SKM-1 (cell line): Measurements from ENCODE around the gene TMEM204.
"Not testable (repeated sequence)": the region's sequence is repeated elsewhere in the genome, so short reads cannot be mapped to it uniquely, and the experiment has no call there.

Experiments
- DNase-seq: peaks from one replicate; lab custom pipeline; 2025; ENCODE audit not compliant: unreplicated experiment; lab: John Stamatoyannopoulos, UW

TMEM204 gene

DNA sequence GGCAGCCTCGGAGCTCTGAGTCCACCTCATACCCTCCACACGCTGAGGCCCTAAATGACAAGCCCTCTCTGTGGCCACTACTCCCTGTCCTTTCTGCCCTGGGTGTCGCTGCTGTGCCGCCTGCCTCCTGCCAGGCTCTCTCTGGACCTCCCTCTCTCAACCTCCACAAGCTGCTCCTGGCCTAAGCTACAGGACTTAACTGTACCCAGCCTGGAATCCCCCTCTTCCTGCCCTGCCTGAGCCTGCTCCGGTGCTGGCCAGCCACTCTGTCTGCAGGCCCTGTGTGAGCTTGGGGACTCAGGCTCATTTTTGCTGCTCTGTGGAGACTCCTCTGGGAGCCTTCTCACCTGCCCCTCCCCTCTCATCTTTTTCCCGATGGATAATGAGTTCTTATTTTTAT lies 56.9 kb downstream of the TMEM204 start:
- DNase-seq: no peak

DNA sequence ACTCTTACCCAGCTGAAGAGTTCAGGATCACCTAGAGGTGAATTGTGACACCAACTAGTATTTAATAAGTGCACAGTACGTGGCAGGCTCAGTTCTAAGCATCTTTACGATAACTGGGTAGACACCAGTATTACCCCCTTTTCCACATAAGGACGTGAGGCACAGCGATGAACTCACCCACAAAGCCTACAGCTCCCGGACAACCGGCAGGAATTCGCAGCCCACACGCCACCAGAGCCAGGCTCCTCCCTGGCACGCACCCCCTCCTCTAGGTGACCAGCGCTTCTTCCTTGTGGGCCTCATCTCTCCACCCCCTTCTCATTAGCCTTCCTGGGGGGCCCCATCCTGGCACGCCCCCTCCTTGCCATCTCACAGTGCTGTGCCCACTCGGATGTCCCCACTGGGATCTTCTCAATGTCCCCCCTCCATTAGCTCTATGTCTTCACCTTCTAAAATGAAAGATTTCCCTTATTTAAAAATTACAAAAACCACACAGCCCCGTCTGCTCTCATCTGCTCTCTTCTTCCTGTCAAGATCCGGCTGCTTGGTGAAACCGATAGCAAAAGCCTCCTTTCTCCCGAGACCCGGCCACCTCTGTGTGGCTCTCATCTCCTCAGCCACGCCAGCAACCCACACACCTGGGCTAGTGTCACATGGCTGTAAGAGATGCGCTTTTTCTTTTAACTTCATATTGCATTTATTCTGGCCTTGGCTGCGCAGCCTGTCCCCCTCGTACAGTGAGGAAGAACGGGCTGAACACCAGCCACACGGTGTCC lies 57.7 kb downstream of the TMEM204 start:
- no peak for DNase-seq

DNA sequence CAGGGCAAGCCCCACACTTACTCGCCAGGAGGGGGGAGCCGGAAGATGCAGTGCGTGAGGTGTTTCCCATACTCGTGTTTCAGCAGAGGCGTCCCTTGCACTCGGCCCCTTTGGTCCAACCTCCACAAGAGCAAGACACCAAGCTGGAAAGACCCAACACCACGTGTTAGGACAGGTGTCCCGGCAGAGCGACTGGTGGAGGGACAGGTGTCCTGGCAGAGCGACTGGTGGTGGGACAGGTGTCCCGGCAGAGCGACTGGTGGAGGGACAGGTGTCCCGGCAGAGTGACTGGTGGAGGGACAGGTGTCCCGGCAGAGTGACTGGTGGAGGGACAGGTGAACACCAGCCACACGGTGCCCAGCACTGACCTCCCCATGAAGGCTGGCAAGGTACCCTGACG lies 59.0 kb downstream of the TMEM204 start:
- no peak for DNase-seq

DNA sequence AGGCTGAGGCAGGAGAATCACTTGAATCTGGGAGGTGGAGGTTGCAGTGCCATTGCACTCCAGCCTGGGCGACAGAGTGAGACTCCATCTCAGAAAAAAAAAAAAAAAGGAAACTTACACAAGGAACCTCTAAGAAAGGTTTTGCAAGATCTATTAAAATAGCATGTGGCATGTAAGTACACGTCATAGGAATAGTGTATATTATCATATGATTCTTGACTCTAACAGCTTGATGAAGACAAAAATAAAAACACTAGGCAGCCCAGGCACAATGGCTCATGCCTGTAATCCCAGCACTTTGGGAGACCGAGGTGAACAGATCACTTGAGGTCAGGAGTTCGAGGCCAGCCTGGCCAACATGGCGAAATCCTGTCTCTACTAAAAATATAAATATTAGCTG lies 62.0 kb downstream of the TMEM204 start:
- DNase-seq: not testable (repeated sequence)

DNA sequence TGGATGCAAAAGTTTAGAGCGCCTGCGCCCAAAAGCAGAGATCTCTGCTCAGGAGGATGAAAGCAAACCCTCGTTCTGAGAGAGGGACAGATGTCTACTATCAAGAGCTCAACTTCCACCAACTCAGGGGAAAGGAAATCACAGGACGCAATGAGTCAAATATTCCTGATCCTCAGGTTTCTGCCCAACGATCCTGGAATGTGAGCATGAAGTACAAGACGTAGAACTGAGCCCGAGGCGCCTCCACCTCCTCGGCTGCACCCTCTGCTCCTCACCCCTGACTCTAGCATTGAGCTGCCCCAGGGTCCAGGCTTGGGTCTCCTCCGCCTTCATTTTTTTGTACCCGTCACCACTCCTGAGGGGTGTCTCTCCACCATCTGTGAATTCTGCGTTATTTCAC lies 63.0 kb downstream of the TMEM204 start:
- no peak for DNase-seq

DNA sequence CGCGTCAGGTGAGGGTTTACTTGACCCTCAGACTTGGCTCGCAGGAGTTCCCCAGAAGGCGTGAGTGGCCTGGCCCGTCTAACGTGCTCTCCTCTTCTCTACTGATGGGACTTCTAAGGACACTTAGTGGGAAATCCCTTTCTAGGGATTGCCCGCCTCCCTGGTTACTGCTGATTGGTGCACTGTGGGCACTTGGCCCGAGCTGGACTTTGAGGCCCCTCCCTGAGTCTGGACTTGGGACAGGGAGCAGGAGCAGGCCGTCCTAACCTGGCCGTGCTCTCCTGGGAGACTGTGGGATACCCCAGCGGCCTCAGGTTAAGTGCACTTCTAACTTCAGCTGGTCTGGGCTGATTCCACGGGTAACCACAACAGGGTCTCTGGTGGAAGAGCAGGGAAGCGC lies 63.7 kb downstream of the TMEM204 start:
- no peak for DNase-seq

DNA sequence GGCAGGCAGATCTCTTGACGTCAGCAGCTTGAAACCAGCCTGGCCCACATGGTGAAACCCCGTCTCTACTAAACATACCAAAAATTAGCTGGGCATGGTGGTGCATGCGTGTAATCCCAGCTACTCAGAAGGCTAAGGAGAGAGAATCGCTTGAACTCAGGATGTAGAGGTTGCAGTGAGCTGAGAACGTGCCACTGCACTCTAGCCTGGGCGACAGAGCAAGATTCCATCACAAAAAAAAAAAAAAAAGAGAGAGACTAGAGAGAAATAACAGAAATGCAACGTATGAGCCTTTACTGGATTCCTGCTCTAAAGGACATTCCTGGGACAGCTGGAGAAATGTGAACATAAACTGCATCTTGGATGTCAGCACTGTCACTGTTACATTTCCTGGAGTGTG lies 67.6 kb downstream of the TMEM204 start:
- DNase-seq: no peak

DNA sequence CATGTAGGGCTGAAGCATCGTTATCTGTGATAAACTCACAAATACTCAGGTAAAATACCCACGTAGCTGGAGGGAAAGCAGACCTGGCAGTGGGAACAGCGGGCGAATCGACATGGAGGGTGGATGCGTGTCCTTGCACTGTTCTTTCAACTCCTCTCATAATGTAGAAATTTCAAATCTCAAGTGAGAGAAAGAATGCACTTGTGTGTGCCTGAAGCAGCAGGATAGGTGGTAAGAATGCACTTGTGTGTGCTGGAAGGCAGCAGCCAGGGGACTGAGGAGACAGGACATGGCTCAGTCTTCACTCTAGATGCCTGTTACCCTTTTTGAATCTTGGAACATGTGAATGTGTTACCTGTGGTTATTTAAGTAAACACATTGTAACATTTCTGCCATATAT lies 68.0 kb downstream of the TMEM204 start:
- DNase-seq: no peak

DNA sequence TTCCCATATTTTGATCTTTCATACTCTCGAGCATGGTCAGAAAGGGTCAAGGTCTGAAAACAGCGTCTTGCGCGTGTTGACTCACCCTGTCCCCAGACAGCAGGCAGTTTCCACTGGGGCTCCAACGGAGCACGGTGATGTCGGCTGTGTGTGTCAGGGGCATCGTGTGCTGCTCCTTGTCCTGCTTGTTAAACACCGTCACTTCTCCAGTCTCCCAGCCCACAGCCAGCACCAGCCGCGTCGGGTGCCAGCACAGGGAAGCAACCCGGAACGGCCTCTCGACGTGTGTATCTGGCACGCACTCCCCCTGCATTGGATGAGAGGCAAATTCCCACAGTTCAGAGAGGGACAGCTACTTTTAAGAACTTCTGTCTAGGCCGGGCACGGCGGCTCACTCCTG lies 68.8 kb downstream of the TMEM204 start:
- DNase-seq: no peak
